KOPT-K1 (cell line): ENCODE results near the gene DNAJB4.

Experiments used
- H3K27ac ChIP-seq: fragments of 200-600 bp; sonication (generic); 2 replicates; pipeline ENCODE4 v1.5.1; 2016; ENCODE audit warnings: antibody characterized with exemption, mild to moderate bottlenecking, low read depth, low read length; ENCODE audit not compliant: poor library complexity, severe bottlenecking
- H3K36me3 ChIP-seq: fragments of 200-600 bp; sonication (generic); 2 replicates; pipeline ENCODE4 v1.5.1; 2017; ENCODE audit warnings: antibody characterized with exemption, mild to moderate bottlenecking, low read length, moderate library complexity; ENCODE audit not compliant: insufficient read depth
- H3K9me3 ChIP-seq: fragments of 200-600 bp; sonication (generic); 2 replicates; pipeline ENCODE4 v1.5.1; 2017; ENCODE audit warnings: antibody characterized with exemption, low read length, mild to moderate bottlenecking; ENCODE audit not compliant: insufficient read depth, poor library complexity, severe bottlenecking

The DNAJB4 gene

DNA sequence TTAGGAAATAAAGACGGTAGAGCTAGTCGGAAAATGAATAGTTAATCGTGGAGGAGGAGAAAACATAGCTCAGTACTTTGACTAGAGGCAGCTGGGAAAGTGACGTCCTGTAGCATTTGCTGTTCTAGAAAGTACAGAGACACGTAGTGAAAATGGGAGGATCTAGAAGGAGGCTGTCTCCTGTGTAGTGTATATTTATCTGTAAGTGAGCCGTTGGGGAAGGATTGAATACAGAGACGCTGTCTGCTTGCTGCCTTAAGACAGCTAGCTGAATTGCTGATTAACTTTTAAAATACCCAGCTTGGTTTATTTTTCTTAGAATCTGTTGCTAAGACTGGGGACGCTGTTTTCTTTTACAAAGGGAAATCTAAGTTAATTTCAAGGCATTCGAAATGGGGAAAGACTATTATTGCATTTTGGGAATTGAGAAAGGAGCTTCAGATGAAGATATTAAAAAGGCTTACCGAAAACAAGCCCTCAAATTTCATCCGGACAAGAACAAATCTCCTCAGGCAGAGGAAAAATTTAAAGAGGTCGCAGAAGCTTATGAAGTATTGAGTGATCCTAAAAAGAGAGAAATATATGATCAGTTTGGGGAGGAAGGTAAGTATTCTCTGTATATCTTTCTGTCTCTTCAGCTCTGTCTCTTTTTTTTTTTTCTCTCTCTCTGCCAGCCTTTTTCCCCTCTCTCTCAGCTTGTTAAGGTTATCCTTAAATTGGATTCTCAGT, at the start of gene DNAJB4:
DNAJB4 (plus strand) TSS at position 221 of the 729 bp plus-strand sequence; CDS start at position 393, 172 bp downstream.
- Histone ChIP-seq H3K36me3 (no peaks in the 10 kb centered on the region), H3K27ac (peak within 1 kb of the TSS; percentile 85), H3K9me3 (no peaks in the 10 kb centered on the region)

DNA sequence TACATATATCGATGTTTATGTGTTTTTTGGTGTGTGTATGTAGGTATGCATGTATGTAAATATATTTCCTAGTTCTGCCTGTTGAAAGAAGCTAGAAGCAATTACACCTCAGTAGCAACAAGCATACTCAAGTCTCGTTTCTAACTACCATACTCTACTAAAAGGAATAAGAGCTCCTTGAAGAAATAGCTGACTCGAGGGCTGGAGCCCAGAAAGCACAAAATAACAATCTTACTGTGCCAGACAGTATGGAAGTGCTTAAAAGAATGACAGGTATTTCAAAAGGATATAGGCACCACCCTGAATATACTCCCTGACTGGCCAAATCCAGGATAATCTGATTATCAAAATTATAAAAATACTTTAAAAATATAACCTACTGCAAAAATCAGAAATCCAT, 49.0 kb upstream of the DNAJB4 start:
- no peaks in the 10 kb centered on the region for H3K9me3 ChIP-seq
- H3K27ac ChIP-seq = no peak overlapping the region
- peaks cover 99% of the 10 kb centered on the region for H3K36me3 ChIP-seq

DNA sequence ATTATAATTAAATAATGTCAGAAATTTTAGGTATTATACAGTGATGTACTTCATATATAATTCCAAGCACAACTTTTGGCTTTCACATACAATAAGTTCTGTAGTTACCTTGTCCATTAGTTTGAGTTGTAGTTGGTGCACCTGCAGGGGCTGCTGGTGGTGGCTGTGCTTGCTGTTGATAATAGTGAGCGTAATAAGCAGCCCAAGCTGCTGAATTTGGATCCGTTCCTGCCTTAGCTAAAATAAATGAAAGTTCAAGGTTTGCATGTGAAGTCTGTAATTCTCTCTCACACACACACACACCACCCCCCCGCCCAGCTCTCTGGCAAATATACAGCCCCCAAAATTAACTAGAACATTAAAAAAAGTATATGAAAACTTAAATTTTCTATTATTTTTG, 48.3 kb upstream of the DNAJB4 start:
- H3K36me3 ChIP-seq = peaks cover 99% of the 10 kb centered on the region
- H3K9me3 ChIP-seq = no peaks in the 10 kb centered on the region
- H3K27ac ChIP-seq = no peak overlapping the region

DNA sequence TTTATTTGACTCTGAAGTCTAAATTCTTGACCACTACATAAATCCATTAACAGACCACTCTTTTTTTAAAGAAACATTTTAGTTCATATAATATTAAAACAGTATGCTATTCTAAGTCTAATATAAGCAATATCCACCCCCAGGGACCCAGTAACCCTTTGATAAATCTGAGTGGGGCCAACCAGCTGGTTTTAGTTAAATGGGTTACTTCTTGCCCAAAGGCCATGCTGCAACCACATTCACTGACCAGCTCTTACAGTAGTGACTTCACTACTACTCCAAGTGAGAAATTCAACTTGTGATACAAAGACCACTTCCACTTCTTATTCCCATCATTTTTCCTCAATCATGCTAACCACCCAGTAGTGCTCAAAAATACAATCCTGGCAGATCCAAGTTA, 46.3 kb upstream of the DNAJB4 start:
- H3K27ac ChIP-seq = no peak overlapping the region
- H3K9me3 ChIP-seq = no peaks in the 10 kb centered on the region
- peaks cover 100% of the 10 kb centered on the region for H3K36me3 ChIP-seq

DNA sequence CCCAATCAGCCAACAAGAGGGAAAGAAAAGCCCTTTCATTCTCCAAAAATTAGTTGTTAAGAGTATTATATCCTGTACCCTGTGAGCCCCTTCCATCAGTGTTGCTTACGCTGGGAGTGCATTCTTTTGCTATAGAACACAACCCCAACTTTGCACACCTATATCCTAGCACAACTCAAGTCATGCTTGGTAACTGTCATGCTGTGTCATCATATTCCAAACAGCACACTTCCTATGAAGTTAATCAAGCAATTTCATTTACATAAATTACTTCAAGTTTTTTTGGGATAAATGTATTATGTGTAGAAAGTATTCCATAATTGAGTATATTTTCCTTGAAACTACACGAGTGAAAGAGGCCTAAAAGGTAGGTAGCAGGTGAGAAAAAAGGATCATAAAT, 45.9 kb upstream of the DNAJB4 start:
- Histone ChIP-seq H3K27ac (no peak overlapping the region), H3K36me3 (peaks cover 100% of the 10 kb centered on the region)

DNA sequence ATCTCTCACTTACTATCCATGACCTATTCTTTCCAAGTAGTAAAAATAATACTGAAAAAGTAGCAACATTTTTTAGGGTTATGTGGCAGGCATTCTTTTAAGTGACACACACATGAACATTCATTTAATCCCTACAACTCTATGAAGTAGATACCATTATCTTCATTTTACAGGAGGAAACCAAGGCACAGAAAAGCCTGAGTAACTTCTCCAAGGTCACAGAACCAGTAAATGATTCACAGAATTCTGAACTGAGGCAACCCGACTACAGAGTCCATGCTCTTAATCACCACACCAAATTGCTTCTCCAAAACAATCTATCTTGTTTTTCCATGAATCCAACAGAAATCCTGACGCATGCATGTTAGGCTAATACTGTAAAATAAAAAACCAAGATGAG, 43.3 kb upstream of the DNAJB4 start:
- no peaks in the 10 kb centered on the region for H3K9me3 ChIP-seq
- no peak overlapping the region for H3K27ac ChIP-seq
- peaks cover 100% of the 10 kb centered on the region for H3K36me3 ChIP-seq

More for the DNA sequence above, 45.9 kb upstream of the DNAJB4 start:
- no peaks in the 10 kb centered on the region for H3K9me3 ChIP-seq

DNA sequence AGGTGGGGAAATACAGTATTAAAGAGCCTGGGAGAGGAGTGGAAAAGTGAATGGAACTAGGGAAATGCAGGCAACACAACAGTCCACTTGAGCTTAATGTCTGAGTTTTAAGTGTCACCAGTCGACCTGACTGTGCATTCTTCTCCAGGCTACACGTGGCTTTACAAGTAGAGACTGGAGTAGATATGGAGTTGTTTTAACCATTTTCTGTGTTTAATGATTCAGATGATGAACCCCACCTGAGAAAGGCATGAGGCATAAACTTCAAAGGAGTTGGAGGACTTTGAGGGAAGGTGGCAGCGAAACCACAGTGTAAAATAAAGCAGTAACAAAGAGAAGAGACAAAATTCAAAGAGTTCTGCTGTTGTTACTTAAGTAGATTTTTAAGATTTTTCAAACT, 38.4 kb upstream of the DNAJB4 start:
- peak overlapping the region; percentile 28 for H3K27ac ChIP-seq
- H3K9me3 ChIP-seq = no peaks in the 10 kb centered on the region
- H3K36me3 ChIP-seq = peaks cover 100% of the 10 kb centered on the region

DNA sequence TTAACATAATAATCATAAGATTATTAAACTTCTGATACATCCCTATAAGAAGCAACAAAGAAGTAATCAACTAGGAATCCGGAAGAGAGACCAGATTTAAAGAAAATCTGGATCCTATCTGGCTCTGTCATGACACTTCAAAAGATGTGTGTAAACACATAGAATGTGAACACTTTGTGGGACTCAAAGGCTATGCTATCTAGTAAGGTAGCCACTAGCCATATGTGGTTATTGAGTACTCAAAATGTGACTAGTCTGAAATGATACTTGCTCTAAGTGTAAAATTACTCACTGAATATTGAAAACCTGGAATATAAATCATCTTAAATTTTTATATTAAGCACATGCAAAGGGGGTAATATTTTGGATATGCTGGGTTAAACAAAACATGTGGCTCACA, 34.5 kb upstream of the DNAJB4 start:
- Histone ChIP-seq H3K9me3 (no peaks in the 10 kb centered on the region), H3K36me3 (peaks cover 93% of the 10 kb centered on the region)

DNA sequence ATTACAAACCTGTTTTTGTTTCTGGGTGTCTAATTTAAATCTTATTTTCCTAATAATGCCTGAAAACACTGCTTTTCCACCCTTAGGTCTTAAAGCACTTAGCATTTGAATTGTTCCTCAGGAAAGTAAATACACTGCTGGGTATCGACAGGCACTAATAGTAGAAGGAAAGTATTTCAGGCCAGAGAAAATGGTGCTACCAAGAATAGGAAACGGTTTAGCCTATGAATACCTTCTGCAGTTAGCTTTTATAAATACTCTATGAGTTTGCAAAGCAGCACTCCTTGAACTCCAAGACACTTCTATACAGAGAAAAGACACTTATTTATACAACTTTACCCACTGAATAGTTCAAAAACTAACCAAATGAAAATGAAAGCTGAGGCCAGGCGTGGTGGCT, 32.7 kb upstream of the DNAJB4 start:
- Histone ChIP-seq H3K27ac (no peak overlapping the region), H3K9me3 (no peaks in the 10 kb centered on the region), H3K36me3 (peaks cover 93% of the 10 kb centered on the region)

More for the DNA sequence above, 34.5 kb upstream of the DNAJB4 start:
- no peak overlapping the region for H3K27ac ChIP-seq

DNA sequence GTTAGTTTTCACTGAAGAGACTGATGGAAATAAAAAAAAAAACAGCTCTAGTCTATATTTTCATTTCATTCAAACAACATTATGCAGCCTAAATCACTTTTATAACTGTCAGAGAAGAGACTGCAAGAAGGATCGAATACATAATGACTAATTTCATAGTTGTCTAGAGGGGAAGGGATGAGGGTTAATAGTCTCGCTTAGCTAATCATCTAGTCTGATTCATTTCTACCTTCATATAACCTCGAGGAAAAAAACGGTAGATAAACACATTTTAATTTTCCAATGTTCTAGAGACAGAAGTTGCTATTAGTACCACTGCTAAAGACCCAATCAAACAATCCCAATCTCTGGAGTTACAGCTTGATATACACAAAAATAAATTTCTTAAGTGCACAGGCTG, 29.4 kb upstream of the DNAJB4 start:
- Histone ChIP-seq H3K9me3 (no peaks in the 10 kb centered on the region), H3K27ac (no peak overlapping the region), H3K36me3 (peaks cover 65% of the 10 kb centered on the region)

DNA sequence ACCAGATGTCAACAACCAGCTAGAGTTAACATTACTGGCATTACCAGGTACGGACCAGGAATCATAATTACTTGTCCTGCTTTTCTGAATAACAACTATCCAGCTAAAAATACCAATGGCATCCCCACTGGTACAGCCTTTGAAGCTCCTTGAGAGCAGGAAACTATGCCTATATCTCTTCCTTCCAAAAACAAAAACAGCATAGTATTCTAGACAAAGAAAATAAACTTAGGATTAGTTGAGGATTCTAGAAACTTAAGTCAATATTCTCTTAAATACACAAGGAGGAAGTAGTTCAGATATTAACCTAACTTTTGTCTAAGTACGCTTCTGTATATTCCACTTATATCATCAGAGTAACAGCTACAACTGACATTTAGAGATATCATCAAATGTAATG, 28.8 kb upstream of the DNAJB4 start:
- no peak overlapping the region for H3K27ac ChIP-seq
- no peaks in the 10 kb centered on the region for H3K9me3 ChIP-seq
- H3K36me3 ChIP-seq = peaks cover 60% of the 10 kb centered on the region

DNA sequence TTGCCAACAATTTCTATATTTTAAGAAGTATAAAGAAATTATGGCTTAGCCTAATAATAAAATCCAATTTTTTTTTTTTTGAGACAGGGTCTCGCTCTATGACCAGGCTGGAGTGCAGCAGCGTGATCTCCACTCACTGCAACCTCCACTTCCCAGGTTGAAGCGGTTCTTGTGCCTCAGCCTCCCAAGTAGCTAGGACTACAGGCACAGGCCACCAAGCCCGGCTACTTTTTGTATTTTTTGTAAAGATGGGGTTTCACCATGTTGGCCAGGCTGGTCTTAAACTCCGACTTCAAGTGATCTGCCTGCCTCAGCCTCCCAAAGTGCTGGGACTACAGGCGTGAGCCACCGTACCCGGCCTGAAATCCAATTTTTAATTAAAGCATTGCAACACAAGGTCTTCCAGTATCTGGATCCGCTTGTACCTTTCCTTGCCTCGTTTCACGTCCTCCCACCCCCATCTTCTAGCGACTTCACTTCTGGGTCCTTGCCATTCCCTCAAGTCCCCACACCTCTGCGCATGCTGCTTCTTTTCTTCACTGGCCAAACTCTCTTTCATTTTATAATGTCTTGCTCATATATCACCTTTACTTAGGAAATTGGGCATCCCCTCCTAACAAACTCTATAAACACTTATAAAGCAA, 28.2 kb upstream of the DNAJB4 start:
- H3K27ac ChIP-seq = peak overlapping the region; percentile 98
- no peaks in the 10 kb centered on the region for H3K9me3 ChIP-seq
- peaks cover 55% of the 10 kb centered on the region for H3K36me3 ChIP-seq

DNA sequence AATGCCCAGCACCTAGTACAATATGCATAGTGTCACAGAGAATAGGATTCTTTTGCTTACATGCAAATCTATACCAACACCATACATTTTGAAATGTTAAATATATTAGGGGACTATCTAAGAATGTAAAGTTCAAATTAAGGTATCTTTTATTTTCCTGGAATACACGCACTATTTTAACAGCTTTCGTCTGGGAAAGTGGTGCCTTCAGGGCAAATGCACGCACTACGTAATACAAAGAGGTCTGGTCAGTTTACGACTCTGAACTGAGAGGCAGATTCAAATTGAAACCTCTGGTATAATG, 26.8 kb upstream of the DNAJB4 start:
- Histone ChIP-seq H3K27ac (peak overlapping the region; percentile 98), H3K9me3 (no peaks in the 10 kb centered on the region), H3K36me3 (peaks cover 55% of the 10 kb centered on the region)

DNA sequence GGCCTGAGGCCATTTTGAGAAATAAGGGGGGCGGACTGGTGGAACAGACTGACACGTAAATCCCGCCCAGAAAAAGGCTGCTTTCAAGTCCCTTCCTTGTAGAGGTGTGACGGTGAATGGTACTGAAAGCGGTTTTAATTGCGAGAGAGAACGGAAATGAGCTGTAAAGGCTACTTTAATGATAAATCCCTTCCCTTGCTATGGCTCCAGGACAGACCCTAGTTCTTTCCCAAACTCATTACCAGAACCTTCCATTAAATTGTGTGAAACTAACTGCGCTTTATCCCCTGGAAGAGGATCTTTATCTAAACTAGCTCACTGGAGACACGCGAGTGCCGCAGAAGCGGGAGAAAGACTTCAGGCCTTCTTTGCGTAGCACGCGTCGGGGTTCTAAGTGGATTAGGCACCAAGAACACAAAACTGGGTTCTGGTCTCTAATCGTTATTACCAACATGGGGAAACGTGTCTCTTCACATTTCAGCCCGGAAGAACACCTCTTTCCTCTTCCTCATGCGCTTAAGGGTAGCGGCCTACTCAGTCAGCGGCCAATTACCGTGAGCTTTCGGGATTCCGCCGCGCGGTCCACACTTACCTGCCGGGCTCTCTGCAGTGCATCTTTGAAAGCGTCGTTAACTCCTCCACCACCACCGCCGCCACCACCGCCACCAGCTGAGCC, 26.3 kb upstream of the DNAJB4 start:
- Histone ChIP-seq H3K36me3 (peaks cover 52% of the 10 kb centered on the region), H3K9me3 (no peaks in the 10 kb centered on the region)

DNA sequence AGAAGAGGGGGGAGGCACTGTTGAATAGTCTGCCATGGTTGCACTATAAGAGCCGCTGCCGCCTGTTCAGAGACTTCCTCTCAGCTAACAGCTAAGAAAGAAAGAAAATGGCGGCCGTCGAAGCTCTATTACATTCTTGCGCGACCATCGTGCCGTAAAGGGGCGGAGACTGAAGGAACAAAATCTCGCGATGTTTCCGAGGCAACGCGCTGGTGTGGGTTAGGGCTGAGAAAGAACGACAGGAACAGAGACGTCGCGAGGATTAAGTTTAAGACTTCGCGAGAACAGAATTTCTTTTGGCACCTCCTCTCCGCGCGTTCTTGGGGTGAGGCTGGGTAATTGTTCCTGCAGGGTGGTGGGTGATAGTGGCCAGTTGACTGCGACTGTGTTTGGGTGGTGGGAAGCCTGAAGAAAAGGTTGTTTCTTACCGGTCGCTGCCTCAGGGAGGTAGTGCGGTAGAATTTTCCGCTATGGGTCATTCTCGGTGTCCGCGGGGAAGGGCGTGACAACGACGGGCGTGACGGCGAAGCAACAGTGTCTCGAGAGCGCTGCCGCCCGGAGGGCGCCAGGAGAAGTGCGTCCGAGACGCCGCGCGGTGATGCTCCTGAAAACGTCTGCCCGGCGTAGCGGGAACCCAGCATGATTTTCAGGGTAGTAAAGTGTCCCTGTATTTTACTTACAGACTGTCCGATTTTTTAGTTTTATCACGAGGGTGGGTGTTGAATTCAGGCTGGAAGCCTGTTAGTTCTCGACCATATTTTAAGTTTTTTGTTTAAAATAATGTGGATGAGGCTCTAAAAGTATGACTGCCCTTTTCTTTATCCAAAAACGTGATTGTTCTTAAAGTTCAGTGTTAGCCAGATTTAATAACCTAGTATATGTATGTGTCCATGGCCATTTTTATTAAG, 25.5 kb upstream of the DNAJB4 start, which contains the start of gene FUBP1:
FUBP1 (minus strand) TSS at position 104 of the 908 bp plus-strand sequence; CDS start at position 36, 68 bp downstream.
- H3K9me3 ChIP-seq = no peaks in the 10 kb centered on the region
- peak within 1 kb of the TSS; percentile 98 for H3K27ac ChIP-seq
- H3K36me3 ChIP-seq = peaks cover 46% of the 10 kb centered on the region

More for the DNA sequence above, 26.3 kb upstream of the DNAJB4 start:
- peak overlapping the region; percentile 98 for H3K27ac ChIP-seq
